Natural killer cell (primary cell): ENCODE data around the gene RNF220. TPM values are rescaled to one million over a fixed set of nuclear protein-coding genes. Genes with fewer than 3 reads are reported as not detected.
A peak's percentile ranks its signal among the peaks of the same experiment; 100 is the strongest.

ENCODE experiments used
- ATAC-seq, 3 donors: fragments of 150-1000 bp in 2 of 3; fragments of 200-7000 bp in 1 of 3; cut with Tn5 transposase; 1 replicate in 1 of 3; 2 replicates in 2 of 3; pipeline ENCODE4 v1.10.0; 2021; ENCODE audit warnings: mild to moderate bottlenecking in 2 of 3, moderate library complexity in 2 of 3
- DNase-seq, 2 donors: peaks; one replicate each; pipeline versions ENCODE4 v3.0.0 to v3.0.0-alpha.2; 2013 to 2021; ENCODE audit warnings: mixed read lengths in 1 of 2
- H3K27ac ChIP-seq: one replicate; pipeline ENCODE4 v1.5.1; 2013; ENCODE audit warnings: mild to moderate bottlenecking, low read length
- H3K27me3 ChIP-seq: one replicate; pipeline ENCODE4 v1.6.1; 2013; ENCODE audit warnings: low read length; ENCODE audit not compliant: control insufficient read depth, insufficient read depth
- H3K36me3 ChIP-seq: one replicate; pipeline ENCODE4 v1.6.1; 2013; ENCODE audit warnings: low read length; ENCODE audit not compliant: control insufficient read depth, insufficient read depth
- H3K4me1 ChIP-seq: one replicate; pipeline ENCODE4 v1.6.1; 2013; ENCODE audit warnings: low read length; ENCODE audit not compliant: control insufficient read depth, insufficient read depth
- H3K4me3 ChIP-seq: one replicate; pipeline ENCODE4 v1.5.1; 2013; ENCODE audit warnings: low read length
- H3K9me3 ChIP-seq: one replicate; pipeline ENCODE4 v1.6.1; 2013; ENCODE audit warnings: low read length; ENCODE audit not compliant: control insufficient read depth, insufficient read depth
- H3K27ac Mint-ChIP-seq, 2 donors: one replicate each; pipeline ENCODE4 v1.8.0; 2022; ENCODE audit warnings: mild to moderate bottlenecking in 2 of 2, mixed read lengths in 2 of 2, moderate library complexity in 1 of 2
- H3K27me3 Mint-ChIP-seq, 2 donors: one replicate each; pipeline ENCODE4 v1.8.0; 2022; ENCODE audit warnings: low read depth in 2 of 2, mixed read lengths in 2 of 2
- H3K36me3 Mint-ChIP-seq: one replicate; pipeline ENCODE4 v1.8.0; 2022; ENCODE audit warnings: mixed read lengths
- H3K4me1 Mint-ChIP-seq, 2 donors: one replicate each; pipeline ENCODE4 v1.8.0; 2022; ENCODE audit warnings: mixed read lengths in 2 of 2
- H3K4me3 Mint-ChIP-seq: one replicate; pipeline ENCODE4 v1.8.0; 2022; ENCODE audit warnings: mild to moderate bottlenecking, moderate library complexity, mixed read lengths
- H3K9me3 Mint-ChIP-seq, 2 donors: one replicate each; pipeline ENCODE4 v1.8.0; 2022; ENCODE audit warnings: mixed read lengths in 2 of 2
- WGBS: methylation state at CpG from one replicate; pipeline ENCODE4 v1.1.7; 2013; ENCODE audit warnings: missing lambda C conversion rate; ENCODE audit not compliant: insufficient coverage; 5-methylcytosine and 5-hydroxymethylcytosine counted together
- intact Hi-C: fragments of 100-400 bp; cut with micrococcal nuclease; formaldehyde crosslinking; loops from one replicate; pipeline ENCODE4 v1.14.2; 2022
- total RNA-seq, 4 donors: library from RNA; stranded (reverse); fragments of 120-200 nt in 1 of 4; gene quantifications; one replicate each; pipeline versions ENCODE4 v1.2.3 to v1.2.4, GENCODE V29; 2013 to 2022
- TF ChIP-seq, protein P1 (sequence below): fragments of 200-600 bp; IDR thresholded peaks from one replicate; pipeline ENCODE4 v1.8.0; 2022; ENCODE audit warnings: antibody characterized with exemption

RNF220 gene
- total RNA-seq, 3 donors from 2014 or later (not counting 1 experiment from before 2014, with no cell fraction given) = 88.5 to 107 (median 105) TPM

DNA sequence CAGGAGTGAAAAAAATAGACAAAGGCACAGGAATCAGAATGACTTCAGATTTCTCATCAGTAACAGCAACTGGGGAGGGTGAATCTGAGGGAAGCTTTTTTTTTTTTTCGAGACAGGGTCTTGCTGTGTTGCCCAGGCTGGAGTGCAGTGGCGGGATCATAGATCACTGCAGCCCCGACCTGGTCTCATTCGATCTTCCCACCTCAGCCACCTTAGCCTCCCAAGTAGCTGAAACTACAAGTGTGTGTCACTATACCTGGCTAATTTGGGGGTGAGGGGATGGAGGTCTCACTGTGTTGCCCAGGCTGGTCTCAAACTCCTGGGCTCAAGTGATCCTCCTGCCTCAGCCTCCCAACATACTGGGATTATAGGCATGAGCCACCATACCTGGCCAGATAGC, 280.2 kb downstream of the RNF220 start:
- H3K9me3 ChIP-seq = no peaks in the 10 kb centered on the region
- ATAC-seq (no peak), DNase-seq (no peak)
- no peak overlapping the region for H3K4me3 Mint-ChIP-seq
- 96% methylated on average over 3 of the region's 4 CpGs for WGBS
- H3K9me3 Mint-ChIP-seq = no peaks in the 10 kb centered on the region
- intact Hi-C loops = no loop called here
- H3K36me3 ChIP-seq = no peaks in the 10 kb centered on the region
- H3K4me1 ChIP-seq = no peaks in the 10 kb centered on the region
- no peak overlapping the region for H3K27ac ChIP-seq
- no peaks in the 10 kb centered on the region for H3K4me1 Mint-ChIP-seq
- no peaks in the 10 kb centered on the region for H3K27me3 Mint-ChIP-seq
- no peaks in the 10 kb centered on the region for H3K36me3 Mint-ChIP-seq
- TF ChIP-seq, protein P1, sequence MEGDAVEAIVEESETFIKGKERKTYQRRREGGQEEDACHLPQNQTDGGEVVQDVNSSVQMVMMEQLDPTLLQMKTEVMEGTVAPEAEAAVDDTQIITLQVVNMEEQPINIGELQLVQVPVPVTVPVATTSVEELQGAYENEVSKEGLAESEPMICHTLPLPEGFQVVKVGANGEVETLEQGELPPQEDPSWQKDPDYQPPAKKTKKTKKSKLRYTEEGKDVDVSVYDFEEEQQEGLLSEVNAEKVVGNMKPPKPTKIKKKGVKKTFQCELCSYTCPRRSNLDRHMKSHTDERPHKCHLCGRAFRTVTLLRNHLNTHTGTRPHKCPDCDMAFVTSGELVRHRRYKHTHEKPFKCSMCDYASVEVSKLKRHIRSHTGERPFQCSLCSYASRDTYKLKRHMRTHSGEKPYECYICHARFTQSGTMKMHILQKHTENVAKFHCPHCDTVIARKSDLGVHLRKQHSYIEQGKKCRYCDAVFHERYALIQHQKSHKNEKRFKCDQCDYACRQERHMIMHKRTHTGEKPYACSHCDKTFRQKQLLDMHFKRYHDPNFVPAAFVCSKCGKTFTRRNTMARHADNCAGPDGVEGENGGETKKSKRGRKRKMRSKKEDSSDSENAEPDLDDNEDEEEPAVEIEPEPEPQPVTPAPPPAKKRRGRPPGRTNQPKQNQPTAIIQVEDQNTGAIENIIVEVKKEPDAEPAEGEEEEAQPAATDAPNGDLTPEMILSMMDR = no peak
- H3K27me3 ChIP-seq = no peaks in the 10 kb centered on the region
- no peak overlapping the region for H3K27ac Mint-ChIP-seq
- H3K4me3 ChIP-seq = no peak overlapping the region

- DNase-seq (no peak), ATAC-seq (no peak)
- H3K27ac Mint-ChIP-seq = no peak overlapping the region
- H3K36me3 ChIP-seq = no peaks in the 10 kb centered on the region
- H3K27me3 Mint-ChIP-seq = no peaks in the 10 kb centered on the region
- H3K4me3 ChIP-seq = no peak overlapping the region
- WGBS = 79% methylated on average over 6 of the region's 8 CpGs
- H3K36me3 Mint-ChIP-seq = no peaks in the 10 kb centered on the region
- H3K4me1 ChIP-seq = no peaks in the 10 kb centered on the region
- no peaks in the 10 kb centered on the region for H3K9me3 ChIP-seq
- TF ChIP-seq, protein P1 = no peak
- intact Hi-C loops = no loop called here
- H3K27ac ChIP-seq = no peak overlapping the region
- no peaks in the 10 kb centered on the region for H3K27me3 ChIP-seq
- no peaks in the 10 kb centered on the region for H3K4me1 Mint-ChIP-seq
- no peaks in the 10 kb centered on the region for H3K9me3 Mint-ChIP-seq
- H3K4me3 Mint-ChIP-seq = no peak overlapping the region
These were observed 280.8 kb downstream of the RNF220 start for GRCh38 chr1:44685881-44686280.

- H3K36me3 Mint-ChIP-seq = no peaks in the 10 kb centered on the region
- no peak overlapping the region for H3K4me3 Mint-ChIP-seq
- no peaks in the 10 kb centered on the region for H3K9me3 Mint-ChIP-seq
- H3K27me3 Mint-ChIP-seq = no peaks in the 10 kb centered on the region
- H3K36me3 ChIP-seq = no peaks in the 10 kb centered on the region
- no peak overlapping the region for H3K27ac ChIP-seq
- no peaks in the 10 kb centered on the region for H3K4me1 Mint-ChIP-seq
- intact Hi-C loops = no loop called here
- H3K4me3 ChIP-seq = no peak overlapping the region
- no peaks in the 10 kb centered on the region for H3K4me1 ChIP-seq
- no peaks in the 10 kb centered on the region for H3K27me3 ChIP-seq
- 94% methylated on average over 12 of the region's 12 CpGs for WGBS
- TF ChIP-seq, protein P1 = no peak
- peak overlapping the region in 1 of 2 donors; percentile 8 for H3K27ac Mint-ChIP-seq
- ATAC-seq (no peak), DNase-seq (no peak)
- no peaks in the 10 kb centered on the region for H3K9me3 ChIP-seq
These were observed 283.8 kb downstream of the RNF220 start for GRCh38 chr1:44688760-44689446.

DNA sequence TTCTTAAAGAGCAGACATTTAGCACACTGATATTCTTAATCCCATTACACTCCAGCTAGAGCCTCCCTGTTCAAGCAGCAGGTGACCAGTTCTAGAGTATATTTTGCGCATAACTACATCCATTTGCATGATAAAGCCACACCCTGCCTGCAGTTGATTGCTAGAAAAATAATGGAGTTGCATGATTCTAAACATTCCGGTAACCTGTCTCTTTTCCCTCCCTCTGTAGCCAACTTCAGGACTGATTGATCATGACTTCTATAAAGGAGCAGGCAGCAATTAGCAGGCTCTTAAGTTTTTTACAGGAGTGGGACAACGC, 284.4 kb downstream of the RNF220 start:
- Mint-ChIP-seq H3K27me3 (no peaks in the 10 kb centered on the region), H3K9me3 (no peaks in the 10 kb centered on the region), H3K36me3 (no peaks in the 10 kb centered on the region), H3K4me1 (no peaks in the 10 kb centered on the region), H3K27ac (no peak overlapping the region), H3K4me3 (no peak overlapping the region)
- TF ChIP-seq, protein P1 = no peak
- no peak for ATAC-seq
- WGBS = 94% methylated on average over 2 of the region's 3 CpGs
- no peak overlapping the region for H3K4me3 ChIP-seq
- DNase-seq = no peak
- H3K9me3 ChIP-seq = no peaks in the 10 kb centered on the region
- H3K27ac ChIP-seq = no peak overlapping the region
- intact Hi-C loops = no loop called here
- no peaks in the 10 kb centered on the region for H3K36me3 ChIP-seq
- no peaks in the 10 kb centered on the region for H3K27me3 ChIP-seq
- H3K4me1 ChIP-seq = no peaks in the 10 kb centered on the region
